Activated gamma-delta T cell treated with anti-CD3 and anti-CD28 coated beads, Interleukin-2, amount 50 U/mL, for 16 hours (primary cell): ENCODE data around the gene ZNF507.
"Not testable (repeated sequence)": the region's sequence is repeated elsewhere in the genome, so short reads cannot be mapped to it uniquely, and the experiment has no call there.

Experiments
- DNase-seq: peaks from one replicate; pipeline ENCODE4 v3.0.0-alpha.2; 2020; ENCODE audit warnings: low read depth

The ZNF507 gene

DNA sequence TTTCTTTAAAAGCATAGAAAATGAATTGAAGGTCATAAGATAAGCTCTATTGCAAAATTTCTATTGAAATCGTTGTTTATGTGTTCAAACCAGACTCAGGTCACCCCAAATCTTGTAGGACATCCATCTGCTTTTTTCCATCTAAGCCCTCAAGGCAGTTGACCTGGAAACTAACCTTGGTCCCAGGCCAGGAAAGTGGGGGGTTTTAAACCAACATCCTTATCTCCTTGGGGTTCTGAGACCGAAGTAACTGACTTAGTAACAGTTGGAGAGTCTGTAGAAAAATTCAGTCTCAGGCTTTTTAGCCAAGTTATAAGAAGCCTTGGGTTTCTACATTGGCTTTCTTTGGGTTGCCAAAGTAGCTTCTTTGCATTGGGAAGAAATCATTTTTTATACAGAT lies 23.4 kb downstream of the ZNF507 start:
- DNase-seq = no peak

- no peak for DNase-seq
Observed at GRCh38 chr19:32372726-32373517, 27.5 kb downstream of the ZNF507 start.

GRCh38 chr19:32373585-32374295 lies 28.3 kb downstream of the ZNF507 start:
- DNase-seq = no peak

GRCh38 chr19:32374362-32374761 lies 29.0 kb downstream of the ZNF507 start:
- not testable (repeated sequence) for DNase-seq

DNA sequence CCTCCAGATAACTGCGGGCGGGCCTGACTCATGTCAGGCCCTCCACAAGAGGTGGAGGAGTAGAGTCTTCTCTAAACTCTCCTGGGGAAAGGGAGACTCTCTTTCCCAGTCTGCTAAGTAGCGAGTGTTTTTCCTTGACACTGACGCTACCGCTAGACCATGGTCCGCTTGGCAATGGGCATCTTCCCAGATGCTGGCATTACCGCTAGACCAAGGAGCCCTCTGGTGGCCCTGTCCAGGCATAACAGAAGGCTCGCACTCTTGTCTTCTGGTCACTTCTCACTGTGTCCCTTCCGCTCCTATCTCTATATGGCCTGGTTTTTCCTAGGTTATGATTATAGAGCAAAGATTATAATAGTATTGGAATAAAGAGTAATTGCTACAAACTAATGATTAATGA lies 31.7 kb downstream of the ZNF507 start:
- not testable (repeated sequence) for DNase-seq

DNA sequence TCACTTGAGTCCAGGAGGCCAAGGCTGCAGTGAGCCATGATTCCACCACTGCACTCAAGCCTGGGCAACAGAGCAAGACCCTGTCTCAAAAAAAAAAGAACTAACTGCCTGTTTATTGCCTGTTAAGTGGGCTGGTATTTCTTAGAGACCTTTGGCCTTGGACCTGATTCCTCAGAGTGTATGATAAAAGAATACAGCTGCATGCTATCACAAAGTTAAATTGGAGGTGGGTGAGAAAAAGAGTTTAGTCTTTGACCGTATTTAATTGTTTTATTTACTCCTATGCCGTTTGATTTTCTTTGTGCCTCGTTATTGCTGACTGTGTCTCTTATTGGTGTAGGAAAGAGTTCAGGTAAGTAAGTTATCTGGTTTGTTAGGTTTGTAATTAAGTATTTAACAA lies 34.9 kb downstream of the ZNF507 start:
- no peak for DNase-seq

DNA sequence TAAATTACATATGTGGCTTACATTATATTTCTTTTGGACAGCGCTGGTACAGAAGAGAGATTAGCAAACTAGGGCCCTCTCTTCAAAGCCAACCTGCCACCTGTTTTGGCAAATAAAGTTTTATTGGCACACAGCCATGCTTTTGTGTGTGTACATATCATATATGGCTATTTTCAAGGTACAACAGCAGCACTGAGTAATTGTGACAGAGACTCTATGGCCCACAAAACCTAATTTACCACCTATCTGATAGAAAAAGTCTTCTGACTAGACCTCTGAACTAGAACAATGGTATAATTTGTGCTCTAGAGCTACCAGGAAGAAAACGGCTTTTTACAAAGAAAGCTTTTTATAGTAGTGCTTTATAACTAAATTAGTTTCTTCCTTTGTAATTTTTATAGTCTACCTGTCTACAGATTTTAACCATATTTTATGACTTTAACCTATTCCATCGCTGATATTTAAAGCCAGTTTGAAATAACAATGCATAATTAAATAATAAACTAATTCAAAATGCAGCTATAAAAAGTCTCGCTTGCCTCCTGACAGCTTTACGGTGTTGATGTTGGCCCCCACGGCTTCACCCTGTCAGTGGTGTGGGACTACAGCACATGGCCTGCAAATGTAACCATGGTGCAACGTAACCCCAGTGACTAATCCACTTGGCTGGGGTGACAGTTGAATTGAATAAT lies 42.4 kb downstream of the ZNF507 start:
- DNase-seq = no peak

DNA sequence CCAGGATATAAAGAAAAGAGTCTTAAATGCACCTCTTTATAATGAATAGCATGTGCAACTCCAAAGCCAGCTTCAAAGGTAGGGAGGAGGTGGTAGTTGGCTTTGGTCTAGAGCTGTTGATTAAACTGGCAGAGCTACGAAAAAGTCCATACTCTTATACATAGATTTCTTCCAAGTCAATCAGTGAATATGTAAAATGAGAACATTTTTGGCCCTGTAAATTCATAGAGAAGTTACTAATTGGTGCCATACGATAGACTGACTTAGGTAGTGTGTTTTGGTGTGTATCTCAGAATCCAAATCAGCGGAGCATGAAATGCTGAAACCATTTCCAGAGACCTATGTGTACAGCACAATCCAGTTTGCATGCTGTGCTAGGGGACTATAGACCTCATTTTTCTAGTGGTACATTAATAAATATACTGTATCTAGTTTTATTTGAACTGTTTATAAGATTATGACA lies 43.0 kb downstream of the ZNF507 start:
- DNase-seq = no peak

DNA sequence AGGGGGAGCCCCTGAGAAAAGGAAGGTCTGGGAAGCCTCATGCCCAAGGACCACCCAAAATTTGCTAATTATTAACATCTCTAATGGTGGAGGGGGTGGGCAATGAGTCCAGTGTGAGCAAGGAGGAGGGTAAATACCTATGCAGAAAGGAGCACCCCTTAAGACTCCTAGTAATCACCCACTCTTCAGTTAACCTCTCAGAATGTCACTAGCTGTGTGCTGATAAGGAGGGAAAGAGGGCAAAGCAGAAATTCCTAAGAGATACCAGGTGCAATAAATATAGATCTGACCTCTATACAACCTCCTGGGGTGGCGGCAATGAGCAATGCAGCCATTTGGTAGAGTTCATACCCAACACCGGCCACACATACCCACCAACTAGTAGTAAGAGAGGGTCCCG lies 47.5 kb downstream of the ZNF507 start:
- no peak for DNase-seq

DNA sequence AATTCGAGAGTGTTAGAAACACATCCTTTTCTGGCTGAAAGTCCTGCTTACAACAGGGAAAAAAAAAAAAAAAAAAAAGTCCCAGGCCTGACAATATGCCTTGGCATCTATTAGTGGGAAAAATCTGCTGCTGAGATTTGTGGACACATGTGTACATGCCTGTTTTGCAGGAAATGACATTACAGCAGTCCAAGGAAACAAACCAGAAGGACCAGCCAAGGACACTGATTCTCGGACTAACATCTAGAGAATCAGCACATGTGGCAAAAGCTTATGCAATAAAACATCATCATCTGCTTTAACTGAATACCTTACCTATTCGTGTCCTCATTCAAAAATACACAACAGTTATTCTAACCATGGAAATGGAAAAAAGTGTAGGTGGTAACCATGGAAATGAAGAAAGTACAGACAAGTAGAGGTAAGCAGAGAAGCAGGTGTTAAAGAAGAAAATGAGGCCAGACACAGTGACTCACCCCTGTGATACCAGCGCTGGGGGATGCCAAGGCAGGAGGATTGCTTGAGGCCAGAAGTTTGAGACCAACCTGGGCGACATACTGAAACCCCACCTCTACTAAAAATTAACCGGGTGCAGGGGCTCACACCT lies 50.7 kb downstream of the ZNF507 start:
- no peak for DNase-seq

DNA sequence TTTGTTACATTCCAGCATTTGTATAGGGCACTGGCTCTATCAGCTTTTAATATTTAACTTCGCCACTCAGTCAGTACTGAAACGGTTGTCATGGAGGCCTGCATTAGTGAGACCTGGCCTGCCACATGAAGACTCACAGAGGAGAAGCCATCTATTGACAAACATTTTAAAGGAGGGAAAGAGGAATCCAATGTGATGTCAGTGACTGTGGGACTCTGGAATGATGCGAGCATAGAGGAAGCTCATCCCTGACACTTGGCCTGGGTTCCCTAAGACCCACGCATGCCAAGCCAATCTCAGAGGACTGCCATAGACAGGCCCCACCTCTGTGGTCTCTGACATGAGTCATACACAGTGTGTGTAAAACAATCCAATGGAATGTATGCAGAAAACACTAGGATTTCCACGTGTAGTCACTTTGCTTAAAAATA lies 52.3 kb downstream of the ZNF507 start:
- DNase-seq = no peak

DNA sequence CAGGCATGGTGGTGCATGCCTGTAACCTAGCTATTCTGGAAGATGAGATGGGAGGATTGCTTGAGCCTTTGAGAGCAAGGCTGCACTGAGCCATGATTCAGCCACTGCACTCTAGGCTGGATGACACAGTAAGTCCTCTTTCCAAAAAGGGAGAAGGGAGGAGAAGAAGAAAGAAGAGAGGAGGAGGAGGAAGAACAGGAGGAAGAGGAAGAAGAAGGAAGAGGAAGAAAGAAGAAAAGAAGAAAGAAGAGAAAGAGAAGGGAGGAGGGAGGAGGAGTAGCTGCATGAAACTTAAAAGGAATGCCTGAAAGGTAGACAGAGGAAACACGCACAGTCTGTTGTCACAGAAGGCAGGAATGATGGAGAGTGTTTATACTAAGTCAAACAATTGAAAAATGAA lies 56.6 kb downstream of the ZNF507 start:
- DNase-seq = no peak

DNA sequence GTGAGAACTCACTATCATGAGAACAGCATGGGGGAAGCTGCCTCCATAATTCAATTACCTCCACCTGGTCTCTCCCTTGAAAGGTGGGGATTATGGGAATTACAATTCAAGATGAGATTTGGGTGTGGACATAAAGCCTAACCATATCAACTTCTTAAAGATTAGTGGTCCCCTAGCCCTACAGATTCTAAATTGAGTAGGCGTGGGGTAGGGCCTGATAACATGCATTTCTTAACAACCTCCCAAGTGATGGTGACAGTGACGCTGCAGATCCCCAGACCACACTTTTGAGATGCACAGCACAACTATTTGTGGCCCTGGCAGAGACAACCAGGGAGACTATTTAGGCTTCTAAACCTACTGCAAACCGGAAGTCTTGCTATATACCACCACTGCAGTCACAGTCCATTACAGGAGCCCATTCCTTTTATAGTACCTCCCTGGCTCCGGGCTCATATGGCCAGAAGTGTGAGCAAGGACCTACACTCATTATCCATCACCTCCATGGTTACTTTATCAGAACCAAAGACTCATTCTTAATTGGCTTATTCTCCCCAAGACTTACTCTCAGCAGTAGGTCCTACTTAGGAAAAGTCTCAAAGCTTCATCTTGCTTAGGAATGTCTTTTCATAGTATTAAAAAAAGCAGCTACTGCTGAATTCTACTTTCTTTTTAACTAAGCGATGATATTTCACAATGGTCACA lies 58.0 kb downstream of the ZNF507 start:
- no peak for DNase-seq

- DNase-seq = no peak
Observed at GRCh38 chr19:32404213-32404932, 59.0 kb downstream of the ZNF507 start.

- no peak for DNase-seq
Observed at GRCh38 chr19:32404933-32405430, 59.6 kb downstream of the ZNF507 start.

DNA sequence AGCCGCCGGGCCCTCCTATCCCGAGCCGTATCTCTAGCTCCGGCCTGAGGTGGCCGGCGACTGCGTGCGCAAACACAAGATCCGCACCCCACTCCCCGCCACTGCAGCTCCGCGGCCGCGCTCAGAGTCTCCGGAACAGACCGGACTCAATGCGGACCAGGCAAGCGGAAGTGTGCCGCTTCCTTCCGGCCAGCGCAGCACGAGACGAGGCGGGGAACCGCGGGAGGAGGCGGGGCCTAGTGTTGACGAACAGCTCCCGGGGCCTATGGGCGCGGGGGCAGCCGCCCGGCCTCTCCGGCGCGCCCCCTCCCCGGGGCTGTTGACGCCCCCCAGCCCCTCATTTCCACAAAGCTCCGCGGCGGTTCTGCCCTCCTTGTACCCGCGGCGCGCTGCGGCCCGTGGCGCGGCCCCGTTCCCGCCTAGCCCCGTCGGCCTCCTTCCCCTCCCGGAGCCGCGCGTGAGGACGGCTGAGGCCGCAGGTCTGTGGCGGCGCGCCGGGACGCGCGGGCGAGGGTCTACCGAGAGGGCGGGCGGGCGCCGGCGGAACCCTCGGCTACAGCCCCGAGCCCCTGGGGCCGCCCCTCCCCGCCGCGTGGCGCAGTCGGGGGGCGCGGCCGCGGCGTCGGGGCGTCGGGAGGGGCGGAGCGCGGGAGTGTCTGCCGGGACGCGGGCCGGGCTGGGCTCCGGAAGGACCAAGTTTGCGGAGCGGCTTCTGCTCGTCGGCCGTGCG lies 60.2 kb downstream of the ZNF507 start, which contains the start of gene DPY19L3:
TSS of gene DPY19L3 (plus strand) at position 340 of the 730 bp plus-strand sequence. CDS start 2,484 bp downstream, outside the sequence.
- peak; percentile 86 for DNase-seq

- DNase-seq = no peak
Observed at GRCh38 chr19:32406161-32407003, 61.0 kb downstream of the ZNF507 start.

DNA sequence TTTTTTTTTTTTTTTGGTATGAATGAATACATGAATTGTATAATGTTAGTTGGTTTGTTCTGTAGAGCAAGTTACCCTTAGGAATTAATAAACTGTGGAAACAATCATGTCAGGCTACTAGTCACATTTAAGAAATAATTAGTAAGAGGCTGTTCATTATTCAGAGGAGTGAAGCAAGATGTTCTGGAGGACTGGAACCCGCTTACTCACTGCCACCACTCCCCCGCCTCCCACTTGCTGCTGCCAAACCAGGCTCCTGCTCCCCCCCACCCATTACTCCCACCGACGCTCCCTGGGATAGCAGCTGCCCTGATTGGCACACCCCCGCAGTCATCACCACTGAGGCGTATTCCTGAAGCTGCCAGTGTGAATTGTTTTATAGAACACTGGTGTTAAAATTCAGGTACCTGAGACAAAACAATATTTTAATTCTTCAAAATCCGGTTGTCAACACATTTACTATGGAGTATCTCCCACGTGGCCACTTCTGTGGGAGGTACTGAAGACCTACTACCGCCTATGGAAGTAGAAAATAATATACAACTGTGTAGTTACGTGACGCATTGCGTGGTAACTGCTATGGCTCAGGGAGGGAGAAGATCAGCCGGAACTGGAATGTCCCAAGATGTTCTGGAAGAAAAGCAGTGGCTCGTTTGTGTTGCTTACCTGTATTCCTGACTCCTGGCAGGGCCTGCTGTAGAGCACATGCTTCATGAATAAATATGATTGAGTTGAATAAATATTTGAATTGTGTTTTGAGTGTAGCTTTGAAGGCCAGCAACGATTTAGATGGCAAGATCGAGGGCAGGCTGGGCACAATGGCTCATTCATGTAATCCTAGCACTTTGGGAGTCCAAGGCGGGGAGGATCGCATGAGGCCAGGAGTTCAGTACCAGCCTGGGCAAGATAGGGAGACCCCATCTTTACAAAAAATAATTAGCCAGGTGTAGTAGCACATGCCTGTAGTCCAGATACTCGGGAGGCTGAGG lies 61.9 kb downstream of the ZNF507 start:
- DNase-seq = no peak
